HepG2 (cell line): Measurements from ENCODE around the gene KCNMA1.

Experiments
- FIP1L1 ChIP-seq: fragments of 200-400 bp; formaldehyde crosslinking; IDR thresholded peaks from 2 replicates; pipeline ENCODE4 v1.6.1; 2018; ENCODE audit warnings: low read depth, mild to moderate bottlenecking, low read length, moderate library complexity, borderline replicate concordance; ENCODE audit not compliant: insufficient read depth
- FLYWCH1 ChIP-seq: sonication (generic); formaldehyde crosslinking; IDR thresholded peaks from 2 replicates; pipeline ENCODE4 v1.8.1; 2023; ENCODE audit warnings: mild to moderate bottlenecking, missing genetic modification reagents
- MLLT10 ChIP-seq: sonication (generic); formaldehyde crosslinking; IDR thresholded peaks from 2 replicates; pipeline ENCODE4 v1.4.0; 2020; ENCODE audit warnings: missing genetic modification reagents
- MYC ChIP-seq: sonication (generic); formaldehyde crosslinking; IDR thresholded peaks from 2 replicates; pipeline ENCODE4 v1.9.0; 2021; ENCODE audit warnings: missing genetic modification reagents, borderline replicate concordance
- POLR2A ChIP-seq, 2 experiments: IDR thresholded peaks; 2 replicates each; pipeline ENCODE4 v1.6.1; 2011; ENCODE audit warnings: low read depth in 2 of 2, low read length in 2 of 2, mild to moderate bottlenecking in 1 of 2, moderate library complexity in 1 of 2; ENCODE audit not compliant: insufficient read depth in 1 of 2
- POLR2AphosphoS5 ChIP-seq: IDR thresholded peaks from 2 replicates; pipeline ENCODE4 v1.6.1; 2012; ENCODE audit warnings: low read depth, low read length
- SOX13 ChIP-seq, 3 experiments: fragments of 450-650 bp in 1 of 3; sonication (generic) in 1 of 3; formaldehyde crosslinking in 1 of 3; IDR thresholded peaks in 2 of 3; conservative IDR thresholded peaks in 1 of 3; 2 replicates each; pipeline versions ENCODE4 v1.5.0 to v1.6.1; 2016 to 2020; ENCODE audit warnings: antibody characterized with exemption in 1 of 3, mild to moderate bottlenecking in 1 of 3, missing compliant biosample characterization in 1 of 3, missing genetic modification reagents in 1 of 3, moderate library complexity in 1 of 3
- ZNF235 ChIP-seq: sonication (generic); formaldehyde crosslinking; IDR thresholded peaks from 2 replicates; pipeline ENCODE4 v1.8.1; 2023; ENCODE audit warnings: mild to moderate bottlenecking, missing genetic modification reagents, borderline replicate concordance
- ZSCAN12 ChIP-seq: sonication (generic); formaldehyde crosslinking; IDR thresholded peaks from 2 replicates; pipeline ENCODE4 v1.9.0; 2021; ENCODE audit warnings: mild to moderate bottlenecking, missing genetic modification reagents

DNA sequence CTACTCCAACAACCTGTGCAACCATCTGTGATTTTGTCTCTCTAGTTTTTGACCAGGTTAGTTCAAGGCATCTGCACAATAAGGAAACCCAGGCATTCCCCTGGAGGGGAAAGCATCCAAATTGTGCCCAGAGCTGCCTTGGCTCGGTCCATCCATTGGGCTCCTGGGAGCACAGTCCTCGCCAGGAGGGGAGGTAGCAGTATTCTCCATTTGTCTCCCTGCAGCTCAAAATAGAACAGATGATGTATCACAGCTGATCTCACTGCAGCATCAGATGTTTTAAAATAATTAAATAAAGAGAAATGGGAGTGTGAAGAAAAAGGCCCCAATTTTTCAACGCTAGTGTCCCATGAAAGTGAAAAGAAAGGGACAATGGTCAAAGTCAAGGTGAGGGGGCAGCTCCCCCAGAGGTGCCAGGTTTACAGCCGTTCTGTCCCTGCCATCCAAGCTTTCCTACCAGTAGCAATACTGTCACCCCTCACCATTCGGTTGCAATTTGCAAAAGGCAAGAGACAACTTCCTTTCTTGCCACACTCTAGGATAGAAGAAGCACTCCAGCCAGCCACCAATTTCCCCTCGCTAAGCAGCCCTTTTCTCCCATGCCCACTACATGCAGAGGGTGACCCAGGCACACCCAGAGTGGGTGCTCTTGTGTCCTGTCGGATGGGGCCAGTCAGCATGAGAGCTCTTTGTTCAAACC, 43.7 kb downstream of the KCNMA1 start:
- TF ChIP-seq ZSCAN12 (CRISPR knock-in tag) (no peak), FLYWCH1 (CRISPR knock-in tag) (no peak), ZNF235 (CRISPR knock-in tag) (no peak), SOX13 (IDR thresholded peaks at IDR 0.05) (no peak), SOX13 (CRISPR knock-in tag; conservative IDR thresholded peaks at IDR 0.05 in 1 of 2, IDR thresholded peaks at IDR 0.05 in 1 of 2) (no peak), MYC (CRISPR knock-in tag) (no peak), MLLT10 (no peak), POLR2AphosphoS5 (no peak), FIP1L1 (no peak), POLR2A (IDR thresholded peaks at IDR 0.05; ENCODE audit: insufficient read depth in 1 of 2, low read depth in 2 of 2, low read length in 2 of 2) (no peak)
